ENCODE measurements around the gene IGFN1. TPM values are rescaled to one million over a fixed set of nuclear protein-coding genes. Genes with fewer than 3 reads are reported as not detected.

Gene IGFN1
- total and polyA plus RNA-seq, 2 donors (not counting 3 experiments of a cell fraction or from before 2014, with no cell fraction given) = not detected

DNA sequence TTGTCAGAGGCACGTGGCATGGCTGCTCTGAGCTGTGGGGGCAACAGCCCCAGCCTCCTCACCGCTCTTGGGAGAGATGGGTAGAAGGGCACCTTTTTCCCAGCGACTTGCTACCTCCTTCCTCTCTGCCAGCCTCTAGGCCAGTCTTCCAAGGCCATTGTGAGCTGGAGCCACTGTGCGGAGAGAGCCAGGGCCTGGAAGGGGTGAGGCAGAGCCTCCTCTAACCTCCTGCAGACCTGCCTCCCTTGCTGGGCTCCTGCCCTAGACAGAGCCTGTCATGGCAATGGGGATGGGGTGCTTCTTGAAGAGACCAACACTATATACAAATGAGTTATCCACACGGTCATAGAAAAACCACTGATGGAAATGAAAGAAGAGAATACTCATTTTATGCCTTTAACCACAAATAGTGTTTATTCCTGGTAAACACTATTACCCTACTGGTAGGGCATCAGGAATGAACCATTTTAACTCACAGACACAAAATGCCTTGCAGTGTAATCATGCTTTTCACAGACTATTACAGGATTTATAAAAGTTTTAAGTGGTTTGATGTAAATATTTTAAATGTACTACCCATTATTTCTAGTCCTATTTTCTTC lies 5.0 kb upstream of the IGFN1 start:
- Histone ChIP-seq H3K4me2 (ENCODE audit: insufficient read depth, low read length) (no peak overlapping the region), H3K27ac (ENCODE audit: insufficient read depth, low read depth, low read length) (no peak overlapping the region), H2AFZ (ENCODE audit: low read depth, low read length) (no peak overlapping the region), H3K27me3 (ENCODE audit: control insufficient read depth in 2 of 2, insufficient read depth in 2 of 2, low read length in 2 of 2) (peaks cover 5 to 21% of the 10 kb centered on the region in 2 experiments), H3K9ac (replicated peaks; ENCODE audit: extremely low read depth, insufficient read depth, low read length) (no peak overlapping the region), H3K36me3 (ENCODE audit: control insufficient read depth in 2 of 2, extremely low read depth in 1 of 2, insufficient read depth in 2 of 2, low read length in 2 of 2) (no peaks in the 10 kb centered on the region), H3K9me3 (replicated peaks; ENCODE audit: control insufficient read depth, insufficient read depth, low read length) (no peaks in the 10 kb centered on the region), H3K79me2 (ENCODE audit: control insufficient read depth, insufficient read depth, low read length) (no peaks in the 10 kb centered on the region), H3K9me1 (replicated peaks; ENCODE audit: control insufficient read depth, extremely low read depth, insufficient read depth, low read length) (no peaks in the 10 kb centered on the region), H3K4me3 (replicated peaks in 1 of 3; ENCODE audit: insufficient read depth in 1 of 3, low read depth in 1 of 3, low read length in 3 of 3) (no peak overlapping the region), H3K4me1 (ENCODE audit: control insufficient read depth, extremely low read depth, insufficient read depth, low read length) (no peaks in the 10 kb centered on the region), H4K20me1 (replicated peaks; ENCODE audit: control insufficient read depth, extremely low read depth, insufficient read depth, low read length) (no peaks in the 10 kb centered on the region)
- BruUV-seq (replicated peaks) = no TSS peak
- ChIA-PET CTCF (interaction anchor here (0.7 to 1.9 kb wide), 5 partner anchors 11 to 463 kb away, joined by 3 to 11 read pairs (median 5); no protein-coding TSS in a partner anchor), POLR2A (no interaction called here)
- intact Hi-C loops (cut with micrococcal nuclease) = loop anchor here (1.0 kb wide), 1 partner anchor 36 kb away; no protein-coding TSS in a partner anchor
- FAIRE-seq = no peak
- TF ChIP-seq FOS (IDR thresholded peaks at IDR 0.05; ENCODE audit: borderline replicate concordance, insufficient read depth, low read length) = no peak
- no peak for TF ChIP-seq MYC (IDR thresholded peaks at IDR 0.05; ENCODE audit: low read depth, low read length)
- TF ChIP-seq POLR2A (IDR thresholded peaks at IDR 0.05; ENCODE audit: low read depth, low read length) = no peak
- TF ChIP-seq EZH2 (IDR thresholded peaks at IDR 0.05; ENCODE audit: borderline replicate concordance, low read depth, low read length, severe bottlenecking) = no peak
- no peak for TF ChIP-seq POLR2AphosphoS5 (IDR thresholded peaks at IDR 0.05; ENCODE audit: insufficient read depth, low read depth, low read length)
- no peak for TF ChIP-seq JUN (IDR thresholded peaks at IDR 0.05; ENCODE audit: borderline replicate concordance, insufficient read depth, insufficient read length, low read depth)
- TF ChIP-seq GATA2 (IDR thresholded peaks at IDR 0.05; ENCODE audit: insufficient read depth, insufficient read length, low read depth, low read length) = no peak
- TF ChIP-seq, protein P1, sequence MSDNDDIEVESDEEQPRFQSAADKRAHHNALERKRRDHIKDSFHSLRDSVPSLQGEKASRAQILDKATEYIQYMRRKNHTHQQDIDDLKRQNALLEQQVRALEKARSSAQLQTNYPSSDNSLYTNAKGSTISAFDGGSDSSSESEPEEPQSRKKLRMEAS (IDR thresholded peaks at IDR 0.05; ENCODE audit: insufficient read depth, insufficient read length) = no peak
- TF ChIP-seq CTCF (IDR thresholded peaks at IDR 0.05; ENCODE audit: extremely low read depth in 1 of 2, insufficient read depth in 1 of 2, low read depth in 1 of 2, low read length in 2 of 2) = no peak
- no peak for DNase-seq (ENCODE audit: low read depth, low spot score)
- dilution Hi-C loops (cut with MboI; ENCODE audit: extremely low pct_ligation_motif_present, low sequenced_read_pairs) = no loop called here

All from endothelial cell of umbilical vein (primary cell).